Measurements from ENCODE around the gene KCNJ1.

KCNJ1 gene

GRCh38 chr11:128834157-128834556 lies 32.9 kb downstream of the KCNJ1 start:
- no peak overlapping the region for H3K27ac Mint-ChIP-seq
- H3K4me1 Mint-ChIP-seq: peaks cover 50% of the 10 kb centered on the region
- no peaks in the 10 kb centered on the region for H3K9me3 Mint-ChIP-seq
- no peaks in the 10 kb centered on the region for H3K36me3 Mint-ChIP-seq (ENCODE audit: low read depth)
- no peak overlapping the region for H3K4me3 Mint-ChIP-seq
- ATAC-seq (no peak), DNase-seq (no peak)
- no peaks in the 10 kb centered on the region for H3K27me3 Mint-ChIP-seq

GRCh38 chr11:128832121-128832497 lies 35.0 kb downstream of the KCNJ1 start:
- peaks cover 37% of the 10 kb centered on the region for H3K4me1 Mint-ChIP-seq
- H3K9me3 Mint-ChIP-seq: no peaks in the 10 kb centered on the region
- no peak for ATAC-seq
- no peaks in the 10 kb centered on the region for H3K27me3 Mint-ChIP-seq
- no peak for DNase-seq
- H3K27ac Mint-ChIP-seq: peak overlapping the region; percentile 9
- H3K4me3 Mint-ChIP-seq: peak overlapping the region; percentile 30
- no peaks in the 10 kb centered on the region for H3K36me3 Mint-ChIP-seq (ENCODE audit: low read depth)

- peaks cover 33% of the 10 kb centered on the region for H3K4me1 Mint-ChIP-seq
- H3K27ac Mint-ChIP-seq: peak overlapping the region; percentile 79
- peak; percentile 80 for ATAC-seq
- H3K36me3 Mint-ChIP-seq (ENCODE audit: low read depth): no peaks in the 10 kb centered on the region
- H3K4me3 Mint-ChIP-seq: peak overlapping the region; percentile 56
- no peaks in the 10 kb centered on the region for H3K9me3 Mint-ChIP-seq
- DNase-seq: peak; percentile 89
- H3K27me3 Mint-ChIP-seq: no peaks in the 10 kb centered on the region
Measured at GRCh38 chr11:128831174-128832120, 35.6 kb downstream of the KCNJ1 start.

- ATAC-seq (peak; percentile 42), DNase-seq (no peak)
- H3K4me3 Mint-ChIP-seq: peak overlapping the region; percentile 56
- no peaks in the 10 kb centered on the region for H3K27me3 Mint-ChIP-seq
- no peaks in the 10 kb centered on the region for H3K9me3 Mint-ChIP-seq
- H3K4me1 Mint-ChIP-seq: peaks cover 30% of the 10 kb centered on the region
- no peaks in the 10 kb centered on the region for H3K36me3 Mint-ChIP-seq (ENCODE audit: low read depth)
- peak overlapping the region; percentile 79 for H3K27ac Mint-ChIP-seq
Measured at GRCh38 chr11:128830290-128831173, 36.6 kb downstream of the KCNJ1 start.

- H3K27me3 Mint-ChIP-seq: peaks cover 2% of the 10 kb centered on the region
- H3K36me3 Mint-ChIP-seq (ENCODE audit: low read depth): peaks cover 2% of the 10 kb centered on the region
- peaks cover 34% of the 10 kb centered on the region for H3K4me1 Mint-ChIP-seq
- no peaks in the 10 kb centered on the region for H3K9me3 Mint-ChIP-seq
- ATAC-seq (no peak), DNase-seq (no peak)
- H3K27ac Mint-ChIP-seq: no peak overlapping the region
- no peak overlapping the region for H3K4me3 Mint-ChIP-seq
Measured at GRCh38 chr11:128828350-128828749, 38.7 kb downstream of the KCNJ1 start.

- Mint-ChIP-seq H3K27ac (no peak overlapping the region), H3K4me1 (peaks cover 28% of the 10 kb centered on the region), H3K9me3 (no peaks in the 10 kb centered on the region), H3K4me3 (no peak overlapping the region), H3K27me3 (peaks cover 2% of the 10 kb centered on the region), H3K36me3 (ENCODE audit: low read depth) (peaks cover 3% of the 10 kb centered on the region)
- ATAC-seq (no peak), DNase-seq (no peak)
Measured at GRCh38 chr11:128827191-128827893, 39.8 kb downstream of the KCNJ1 start.

GRCh38 chr11:128825050-128825784 lies 41.9 kb downstream of the KCNJ1 start:
- Mint-ChIP-seq H3K4me3 (no peak overlapping the region), H3K36me3 (ENCODE audit: low read depth) (peaks cover 3% of the 10 kb centered on the region), H3K4me1 (peaks cover 10% of the 10 kb centered on the region), H3K27me3 (peaks cover 2% of the 10 kb centered on the region), H3K9me3 (no peaks in the 10 kb centered on the region), H3K27ac (no peak overlapping the region)
- DNase-seq (no peak), ATAC-seq (no peak)

GRCh38 chr11:128824191-128825049 lies 42.7 kb downstream of the KCNJ1 start:
- H3K27me3 Mint-ChIP-seq: peaks cover 2% of the 10 kb centered on the region
- ATAC-seq (no peak), DNase-seq (no peak)
- no peaks in the 10 kb centered on the region for H3K9me3 Mint-ChIP-seq
- peaks cover 4% of the 10 kb centered on the region for H3K4me1 Mint-ChIP-seq
- peaks cover 3% of the 10 kb centered on the region for H3K36me3 Mint-ChIP-seq (ENCODE audit: low read depth)
- H3K4me3 Mint-ChIP-seq: no peak overlapping the region
- H3K27ac Mint-ChIP-seq: no peak overlapping the region

GRCh38 chr11:128823753-128824152 lies 43.3 kb downstream of the KCNJ1 start:
- Mint-ChIP-seq H3K27ac (no peak overlapping the region), H3K36me3 (ENCODE audit: low read depth) (peaks cover 3% of the 10 kb centered on the region), H3K4me1 (peaks cover 4% of the 10 kb centered on the region), H3K27me3 (peaks cover 2% of the 10 kb centered on the region), H3K9me3 (no peaks in the 10 kb centered on the region), H3K4me3 (no peak overlapping the region)
- ATAC-seq (no peak), DNase-seq (no peak)

- peaks cover 2% of the 10 kb centered on the region for H3K27me3 Mint-ChIP-seq
- H3K27ac Mint-ChIP-seq: no peak overlapping the region
- H3K4me3 Mint-ChIP-seq: no peak overlapping the region
- H3K36me3 Mint-ChIP-seq (ENCODE audit: low read depth): peaks cover 3% of the 10 kb centered on the region
- no peaks in the 10 kb centered on the region for H3K9me3 Mint-ChIP-seq
- peaks cover 4% of the 10 kb centered on the region for H3K4me1 Mint-ChIP-seq
- no peak for ATAC-seq
- DNase-seq: no peak
Measured at GRCh38 chr11:128822130-128822529, 45.0 kb downstream of the KCNJ1 start.

GRCh38 chr11:128821556-128821955 lies 45.5 kb downstream of the KCNJ1 start:
- Mint-ChIP-seq H3K27me3 (peaks cover 2% of the 10 kb centered on the region), H3K4me1 (peaks cover 4% of the 10 kb centered on the region), H3K4me3 (no peak overlapping the region), H3K27ac (no peak overlapping the region), H3K9me3 (no peaks in the 10 kb centered on the region), H3K36me3 (ENCODE audit: low read depth) (peaks cover 3% of the 10 kb centered on the region)
- ATAC-seq: no peak
- DNase-seq: no peak

- H3K4me3 Mint-ChIP-seq: no peak overlapping the region
- peaks cover 2% of the 10 kb centered on the region for H3K27me3 Mint-ChIP-seq
- H3K36me3 Mint-ChIP-seq (ENCODE audit: low read depth): peaks cover 5% of the 10 kb centered on the region
Measured at GRCh38 chr11:128819198-128819597, 47.9 kb downstream of the KCNJ1 start.

More at GRCh38 chr11:128819198-128819597, 47.9 kb downstream of the KCNJ1 start:
- H3K9me3 Mint-ChIP-seq: no peaks in the 10 kb centered on the region
- H3K27ac Mint-ChIP-seq: no peak overlapping the region
- H3K4me1 Mint-ChIP-seq: peaks cover 4% of the 10 kb centered on the region
- ATAC-seq: no peak
- DNase-seq: no peak

Data from activated naive CD8-positive, alpha-beta T cell treated with anti-CD3 and anti-CD28 coated beads, Interleukin-2, amount 50 U/mL, for 24 hours (primary cell).